Activated CD4-positive, alpha-beta memory T cell treated with anti-CD3 and anti-CD28 coated beads for 36 hours (primary cell): ENCODE results near the gene OR4D1. TPM values are rescaled to one million over a fixed set of nuclear protein-coding genes. Genes with fewer than 3 reads are reported as not detected.
"Not testable (repeated sequence)": the region's sequence is repeated elsewhere in the genome, so short reads cannot be mapped to it uniquely, and the experiment has no call there.

Source experiments
- CTCF ChIA-PET: fragments of 350-600 bp; sonication (Branson Sonifier 250); formaldehyde crosslinking; loops from one replicate; lab custom pipeline; 2021; ENCODE audit warnings: antibody characterized with exemption, inconsistent platforms; lab: Charles Lee
- POLR2A ChIA-PET: fragments of 350-600 bp; sonication (Branson Sonifier 250); formaldehyde crosslinking; loops from one replicate; lab custom pipeline; 2021; ENCODE audit warnings: antibody characterized with exemption; lab: Charles Lee
- DNase-seq: peaks from one replicate; pipeline ENCODE4 v3.0.0-alpha.2; 2020
- H3K27ac Mint-ChIP-seq: one replicate; pipeline ENCODE4 v1.8.0; 2021; ENCODE audit warnings: mixed read lengths
- H3K27me3 Mint-ChIP-seq: one replicate; pipeline ENCODE4 v1.8.0; 2021; ENCODE audit warnings: mixed read lengths
- H3K36me3 Mint-ChIP-seq: one replicate; pipeline ENCODE4 v1.8.0; 2021; ENCODE audit warnings: mixed read lengths
- H3K4me1 Mint-ChIP-seq: one replicate; pipeline ENCODE4 v1.8.0; 2021; ENCODE audit warnings: low read depth, mixed read lengths
- H3K4me3 Mint-ChIP-seq: one replicate; pipeline ENCODE4 v1.8.0; 2021; ENCODE audit warnings: mild to moderate bottlenecking, mixed read lengths
- H3K9me3 Mint-ChIP-seq: one replicate; pipeline ENCODE4 v1.8.0; 2021; ENCODE audit warnings: mixed read lengths
- intact Hi-C: fragments of 100-400 bp; cut with micrococcal nuclease; formaldehyde crosslinking; loops from one replicate; pipeline ENCODE4 v1.15.1; 2023
- total RNA-seq, 2 experiments: library from RNA; stranded (reverse); gene quantifications; one replicate each; pipeline ENCODE4 v1.2.3, GENCODE V29; 2021

The OR4D1 gene
- total RNA-seq, 2 experiments from 2014 or later = 0.17 to 0.27 TPM

DNA sequence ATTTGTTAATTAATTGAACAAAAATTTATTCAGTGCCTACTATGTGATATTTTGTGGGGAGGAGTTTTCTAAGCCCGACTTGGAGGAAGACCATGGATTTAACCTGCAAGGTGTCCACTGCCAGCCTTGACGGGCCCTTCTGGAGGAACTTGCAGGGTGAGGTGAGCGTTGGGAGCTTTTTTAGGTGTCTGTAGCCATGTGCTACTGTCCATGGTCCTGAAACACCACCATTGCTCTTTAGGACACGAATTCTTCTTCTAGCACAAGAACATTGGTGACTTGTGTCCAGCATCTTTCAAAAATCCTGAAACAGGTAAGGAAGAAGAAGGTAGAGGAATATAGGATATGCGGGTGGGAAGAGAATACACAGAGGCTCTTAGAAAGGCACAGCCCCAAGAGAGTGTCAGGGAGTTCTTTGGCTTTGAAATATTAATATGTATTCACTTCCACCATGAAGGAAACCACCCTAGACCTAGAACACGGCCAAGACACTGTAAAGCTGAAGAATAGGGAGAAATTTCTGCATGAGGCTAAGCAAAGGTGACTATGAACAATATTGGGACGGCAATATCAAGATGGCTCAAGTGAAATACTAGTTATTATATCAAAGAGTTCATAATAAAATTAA, 27.9 kb upstream of the OR4D1 start:
- Mint-ChIP-seq H3K9me3 (no peaks in the 10 kb centered on the region), H3K4me3 (peak overlapping the region; percentile 15), H3K27me3 (no peaks in the 10 kb centered on the region), H3K36me3 (no peaks in the 10 kb centered on the region), H3K4me1 (peaks cover 6% of the 10 kb centered on the region), H3K27ac (no peak overlapping the region)
- intact Hi-C loops = no loop called here
- peak; percentile 38 for DNase-seq
- CTCF ChIA-PET = no interaction called here
- POLR2A ChIA-PET = no interaction called here

DNA sequence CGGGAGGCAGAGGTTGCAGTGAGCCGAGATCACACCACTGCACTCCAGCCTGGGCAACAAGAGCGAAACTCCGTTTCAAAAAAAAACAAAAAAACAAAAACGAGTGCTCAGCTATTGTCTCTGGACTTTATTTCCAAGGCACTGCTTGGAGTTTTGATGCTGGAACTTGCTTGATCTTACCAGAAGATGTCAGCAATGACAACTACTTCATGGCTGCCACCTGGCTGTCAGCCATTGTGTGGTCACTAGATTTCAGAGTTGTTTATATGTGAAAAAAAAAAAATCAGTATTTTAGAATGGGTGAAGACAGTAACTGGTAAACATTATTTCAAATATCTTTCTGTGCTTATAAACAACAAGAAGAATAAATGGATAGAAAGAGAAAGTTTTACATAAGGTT, 26.3 kb upstream of the OR4D1 start:
- no peaks in the 10 kb centered on the region for H3K36me3 Mint-ChIP-seq
- no peaks in the 10 kb centered on the region for H3K9me3 Mint-ChIP-seq
- H3K27me3 Mint-ChIP-seq = no peaks in the 10 kb centered on the region
- DNase-seq = peak; percentile 29
- no peak overlapping the region for H3K27ac Mint-ChIP-seq
- ChIA-PET CTCF (interaction anchor here (0.6 to 2.5 kb wide), 6 partner anchors 33 to 439 kb away, joined by 3 to 20 read pairs (median 4); no protein-coding TSS in a partner anchor), POLR2A (no interaction called here)
- H3K4me1 Mint-ChIP-seq = peaks cover 6% of the 10 kb centered on the region
- no peak overlapping the region for H3K4me3 Mint-ChIP-seq
- intact Hi-C loops = loop anchor here (1.0 kb wide), 1 partner anchor 50 kb away; no protein-coding TSS in a partner anchor

DNA sequence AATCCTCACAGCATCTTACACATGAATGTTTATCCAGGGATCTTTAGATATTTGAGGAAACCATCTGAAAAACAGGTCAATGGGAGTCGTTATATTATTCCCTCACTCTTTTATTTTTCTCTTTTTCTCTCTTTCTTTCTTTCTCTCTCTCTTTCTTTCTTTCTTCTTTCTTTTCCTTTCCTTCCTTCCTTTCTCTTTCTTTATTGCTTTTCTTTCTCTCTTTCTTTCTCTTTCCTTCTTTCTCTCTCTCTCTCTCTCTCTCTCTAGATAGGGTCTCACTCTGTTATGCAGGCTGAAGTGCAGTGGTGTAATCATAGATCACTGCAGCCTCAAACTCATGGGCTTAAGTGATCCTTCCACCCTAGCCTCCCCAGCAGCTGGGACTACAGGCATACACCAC, 20.3 kb upstream of the OR4D1 start:
- CTCF ChIA-PET = interaction anchor here (0.7 kb wide), 1 partner anchor 295 kb away, joined by 3 read pairs; no protein-coding TSS in a partner anchor
- H3K36me3 Mint-ChIP-seq = no peaks in the 10 kb centered on the region
- no peaks in the 10 kb centered on the region for H3K27me3 Mint-ChIP-seq
- no peak overlapping the region for H3K27ac Mint-ChIP-seq
- intact Hi-C loops = no loop called here
- peaks cover 2% of the 10 kb centered on the region for H3K4me1 Mint-ChIP-seq
- no peak for DNase-seq
- H3K9me3 Mint-ChIP-seq = no peaks in the 10 kb centered on the region
- POLR2A ChIA-PET = no interaction called here
- no peak overlapping the region for H3K4me3 Mint-ChIP-seq

GRCh38 chr17:58132697-58133096, 15.5 kb upstream of the OR4D1 start:
- DNase-seq, POLR2A ChIA-PET, H3K36me3 Mint-ChIP-seq, H3K4me1 Mint-ChIP-seq, H3K9me3 Mint-ChIP-seq, H3K27me3 Mint-ChIP-seq, H3K4me3 Mint-ChIP-seq, intact Hi-C loops, CTCF ChIA-PET, H3K27ac Mint-ChIP-seq: not testable (repeated sequence)

DNA sequence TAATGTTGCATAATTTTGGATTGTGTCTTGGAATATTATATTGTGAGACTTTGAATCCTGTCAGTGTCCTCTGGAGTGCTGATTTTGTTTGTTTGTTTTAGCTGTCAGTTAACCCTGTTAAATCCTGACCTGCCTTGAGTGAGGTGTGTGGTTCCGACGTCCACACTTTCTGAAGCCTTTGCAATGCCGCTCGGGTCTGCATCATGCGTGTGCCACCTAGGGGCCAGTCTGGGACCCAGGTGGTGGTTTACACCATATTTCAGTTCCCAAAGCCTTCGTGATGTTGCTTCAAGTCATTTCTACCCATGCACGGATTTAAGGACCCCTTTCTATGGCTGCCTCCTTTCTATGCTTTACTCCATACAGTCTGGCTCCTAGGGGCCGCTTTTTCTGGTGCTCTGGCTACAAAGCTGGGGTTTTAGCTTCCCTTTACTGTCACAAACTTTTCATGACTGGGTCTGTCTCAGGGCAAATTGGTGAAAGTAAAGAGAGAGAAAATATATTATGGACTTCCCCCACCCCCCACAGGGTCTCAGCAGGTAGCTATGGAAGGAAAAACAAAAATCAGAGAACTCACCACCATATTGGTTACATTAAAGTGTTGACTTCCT, 11.4 kb upstream of the OR4D1 start:
- Mint-ChIP-seq H3K27me3 (no peaks in the 10 kb centered on the region), H3K4me3 (no peak overlapping the region)
- CTCF ChIA-PET = interaction anchor here (0.8 to 1.6 kb wide), 3 partner anchors 18 to 304 kb away, joined by 3 to 4 read pairs (median 4); no protein-coding TSS in a partner anchor

DNA sequence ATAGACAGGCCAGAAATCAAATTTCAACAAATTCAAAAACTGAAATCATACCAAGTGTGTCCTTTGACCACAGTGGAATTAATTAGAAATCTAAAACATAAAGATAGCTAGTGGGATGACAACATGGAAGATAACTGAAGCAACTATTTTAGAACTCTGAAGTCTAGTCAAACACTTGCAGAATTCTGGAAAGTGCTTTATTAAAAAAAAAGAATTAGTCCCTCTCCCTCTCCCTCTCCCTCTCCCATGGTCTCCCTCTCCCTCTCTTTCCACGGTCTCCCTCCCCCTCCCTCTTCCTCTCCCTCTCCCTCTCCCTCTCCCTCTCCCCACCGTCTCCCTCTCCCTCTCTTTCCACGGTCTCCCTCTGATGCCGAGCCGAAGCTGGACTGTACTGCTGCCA, 6.7 kb upstream of the OR4D1 start:
- peaks cover 28% of the 10 kb centered on the region for H3K9me3 Mint-ChIP-seq
- no peaks in the 10 kb centered on the region for H3K27me3 Mint-ChIP-seq
- ChIA-PET POLR2A (no interaction called here), CTCF (no interaction called here)
- no peak overlapping the region for H3K27ac Mint-ChIP-seq
- no peaks in the 10 kb centered on the region for H3K4me1 Mint-ChIP-seq
- peaks cover 21% of the 10 kb centered on the region for H3K36me3 Mint-ChIP-seq
- intact Hi-C loops = no loop called here
- DNase-seq = no peak
- no peak overlapping the region for H3K4me3 Mint-ChIP-seq

More for the DNA sequence above, 11.4 kb upstream of the OR4D1 start:
- Mint-ChIP-seq H3K36me3 (peaks cover 3% of the 10 kb centered on the region), H3K27ac (no peak overlapping the region), H3K4me1 (no peaks in the 10 kb centered on the region), H3K9me3 (peaks cover 7% of the 10 kb centered on the region)
- DNase-seq = no peak
- intact Hi-C loops = no loop called here
- POLR2A ChIA-PET = no interaction called here

DNA sequence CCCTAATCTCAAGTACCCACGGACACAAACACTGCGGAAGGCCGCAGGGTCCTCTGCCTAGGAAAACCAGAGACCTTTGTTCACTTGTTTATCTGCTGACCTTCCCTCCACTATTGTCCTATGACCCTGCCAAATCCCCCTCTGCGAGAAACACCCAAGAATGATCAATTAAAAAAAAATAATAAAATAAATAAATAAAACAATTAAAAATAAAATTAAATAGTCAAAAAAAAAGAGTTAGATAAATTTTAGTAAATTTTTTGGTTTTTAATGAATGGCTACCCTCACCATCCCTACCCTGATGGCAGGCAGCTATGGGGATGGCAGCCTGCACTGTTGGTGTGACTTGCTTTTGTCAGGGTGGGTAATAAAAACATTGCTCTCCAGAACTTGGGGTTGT, 4.8 kb upstream of the OR4D1 start:
- H3K36me3 Mint-ChIP-seq = peaks cover 22% of the 10 kb centered on the region
- POLR2A ChIA-PET = interaction anchor here (0.7 kb wide), 1 partner anchor 152 kb away, joined by 5 read pairs; no protein-coding TSS in a partner anchor
- H3K27me3 Mint-ChIP-seq, H3K27ac Mint-ChIP-seq, H3K4me3 Mint-ChIP-seq, H3K4me1 Mint-ChIP-seq, CTCF ChIA-PET, intact Hi-C loops, DNase-seq: not testable (repeated sequence)
- peaks cover 34% of the 10 kb centered on the region for H3K9me3 Mint-ChIP-seq

DNA sequence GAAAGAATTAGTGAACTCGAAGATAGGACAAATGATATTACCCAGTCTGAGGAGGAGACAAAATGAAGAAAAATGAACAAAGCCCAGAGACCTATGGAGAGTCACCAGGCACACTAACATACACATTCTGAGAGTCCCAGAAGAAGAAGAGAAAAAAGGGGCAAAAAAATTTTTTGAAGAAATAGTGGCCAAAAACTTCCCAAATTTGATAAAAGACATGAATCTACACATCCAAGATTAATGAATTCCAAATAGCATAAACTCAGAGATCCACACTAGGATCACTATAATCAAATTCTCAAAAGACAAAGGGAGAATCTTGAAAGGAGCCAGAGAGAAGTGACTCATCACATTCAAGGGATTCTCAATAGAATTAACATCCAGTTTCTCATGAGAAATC, 3.4 kb upstream of the OR4D1 start:
- ChIA-PET POLR2A (no interaction called here), CTCF (no interaction called here)
- intact Hi-C loops = no loop called here
- H3K36me3 Mint-ChIP-seq = peaks cover 24% of the 10 kb centered on the region
- DNase-seq = no peak
- H3K27ac Mint-ChIP-seq = no peak overlapping the region
- H3K4me3 Mint-ChIP-seq = no peak overlapping the region
- no peaks in the 10 kb centered on the region for H3K27me3 Mint-ChIP-seq
- peaks cover 2% of the 10 kb centered on the region for H3K4me1 Mint-ChIP-seq
- H3K9me3 Mint-ChIP-seq = peaks cover 34% of the 10 kb centered on the region

- Mint-ChIP-seq H3K27me3 (no peaks in the 10 kb centered on the region), H3K27ac (no peak overlapping the region), H3K36me3 (peaks cover 24% of the 10 kb centered on the region), H3K9me3 (peaks cover 34% of the 10 kb centered on the region), H3K4me3 (no peak overlapping the region), H3K4me1 (peaks cover 25% of the 10 kb centered on the region)
- intact Hi-C loops = no loop called here
- no peak for DNase-seq
- ChIA-PET CTCF (interaction anchor here (2.1 kb wide), 1 partner anchor 24 kb away, joined by 7 read pairs; no protein-coding TSS in a partner anchor), POLR2A (no interaction called here)
Measured at GRCh38 chr17:58148609-58149008, 425 bp downstream of the OR4D1 start.

GRCh38 chr17:58150394-58150793, 2.2 kb downstream of the OR4D1 start:
- Mint-ChIP-seq H3K36me3 (peaks cover 12% of the 10 kb centered on the region), H3K27me3 (no peaks in the 10 kb centered on the region), H3K4me3 (no peak overlapping the region), H3K27ac (no peak overlapping the region), H3K9me3 (peaks cover 17% of the 10 kb centered on the region), H3K4me1 (peaks cover 38% of the 10 kb centered on the region)
- DNase-seq = no peak
- CTCF ChIA-PET = interaction anchor here (1.2 kb wide), 1 partner anchor 22 kb away, joined by 4 read pairs; no protein-coding TSS in a partner anchor
- POLR2A ChIA-PET = no interaction called here
- intact Hi-C loops = no loop called here

DNA sequence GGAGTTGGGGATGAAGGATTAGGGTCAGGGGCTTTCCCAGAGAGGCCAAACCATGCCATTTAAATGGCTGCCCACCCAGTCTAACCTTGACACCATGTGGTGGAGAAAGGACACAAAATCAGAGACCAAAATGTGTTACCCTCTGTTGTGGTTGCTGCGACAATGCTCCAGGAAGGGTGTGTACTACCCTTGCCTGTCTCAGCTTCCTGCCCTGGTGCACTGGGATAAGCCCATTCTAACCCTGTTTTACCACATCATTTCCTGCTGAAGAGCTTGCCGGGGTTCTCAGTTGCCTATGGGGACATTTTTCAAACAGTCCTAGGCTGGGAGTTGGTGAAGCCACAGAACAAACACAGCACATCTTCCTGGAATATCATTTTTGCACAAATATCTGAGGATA, 4.9 kb downstream of the OR4D1 start:
- intact Hi-C loops = loop anchor here (2.0 kb wide), 1 partner anchor 70 kb away; the partner anchor contains the start of gene DYNLL2
- Mint-ChIP-seq H3K9me3 (no peaks in the 10 kb centered on the region), H3K4me1 (peaks cover 55% of the 10 kb centered on the region), H3K4me3 (no peak overlapping the region), H3K36me3 (peaks cover 2% of the 10 kb centered on the region), H3K27me3 (no peaks in the 10 kb centered on the region), H3K27ac (peak overlapping the region; percentile 83)
- ChIA-PET POLR2A (interaction anchor here (0.7 kb wide), 1 partner anchor 292 kb away, joined by 3 read pairs; no protein-coding TSS in a partner anchor), CTCF (interaction anchor here (0.7 to 1.6 kb wide), 5 partner anchors 17 to 294 kb away, joined by 3 to 6 read pairs (median 4); no protein-coding TSS in a partner anchor)
- peak; percentile 64 for DNase-seq

- no peaks in the 10 kb centered on the region for H3K9me3 Mint-ChIP-seq
- H3K4me1 Mint-ChIP-seq = peaks cover 57% of the 10 kb centered on the region
- no peak overlapping the region for H3K4me3 Mint-ChIP-seq
- POLR2A ChIA-PET = interaction anchor here (0.7 kb wide), 1 partner anchor 292 kb away, joined by 3 read pairs; no protein-coding TSS in a partner anchor
- CTCF ChIA-PET = interaction anchor here (0.7 to 1.6 kb wide), 8 partner anchors 17 to 294 kb away, joined by 3 to 6 read pairs (median 4); no protein-coding TSS in a partner anchor
- DNase-seq = no peak
- no peaks in the 10 kb centered on the region for H3K27me3 Mint-ChIP-seq
- peaks cover 2% of the 10 kb centered on the region for H3K36me3 Mint-ChIP-seq
- peak overlapping the region; percentile 83 for H3K27ac Mint-ChIP-seq
- intact Hi-C loops = loop anchor here (2.0 kb wide), 1 partner anchor 71 kb away; the partner anchor contains the start of gene DYNLL2
Measured at GRCh38 chr17:58153671-58154070, 5.5 kb downstream of the OR4D1 start.
